HEK293T (cell line): ENCODE results near the gene ATP2B1.

Experiments used
- CTBP1 ChIP-seq: fragments of 450-650 bp; IDR thresholded peaks from 2 replicates; pipeline ENCODE4 v1.6.1; 2016; ENCODE audit warnings: borderline replicate concordance
- ELF4 ChIP-seq: fragments of 450-650 bp; IDR thresholded peaks from 2 replicates; pipeline ENCODE4 v1.6.1; 2017; ENCODE audit warnings: antibody characterized with exemption
- FOXA1 ChIP-seq: fragments of 450-650 bp; IDR thresholded peaks from 2 replicates; pipeline ENCODE4 v1.6.1; 2016; ENCODE audit warnings: mild to moderate bottlenecking
- FOXK2 ChIP-seq: fragments of 450-650 bp; IDR thresholded peaks from 2 replicates; pipeline ENCODE4 v1.6.1; 2016; ENCODE audit warnings: mild to moderate bottlenecking
- FOXM1 ChIP-seq: fragments of 450-650 bp; IDR thresholded peaks from 2 replicates; pipeline ENCODE4 v1.6.1; 2017; ENCODE audit warnings: mild to moderate bottlenecking, borderline replicate concordance
- HDGF ChIP-seq: fragments of 450-650 bp; IDR thresholded peaks from 2 replicates; pipeline ENCODE4 v1.6.1; 2017; ENCODE audit warnings: antibody characterized with exemption, borderline replicate concordance
- L3MBTL2 ChIP-seq: fragments of 450-650 bp; conservative IDR thresholded peaks from 2 replicates; pipeline ENCODE4 v1.6.1; 2016; ENCODE audit warnings: mild to moderate bottlenecking
- SP1 ChIP-seq: fragments of 450-650 bp; IDR thresholded peaks from 2 replicates; pipeline ENCODE4 v1.6.1; 2017
- SUZ12 ChIP-seq: fragments of 450-650 bp; IDR thresholded peaks from 2 replicates; pipeline ENCODE4 v1.6.1; 2016; ENCODE audit warnings: mild to moderate bottlenecking
- TARDBP ChIP-seq: fragments of 450-650 bp; IDR thresholded peaks from 2 replicates; pipeline ENCODE4 v1.6.1; 2016
- ZNF384 ChIP-seq: fragments of 450-650 bp; IDR thresholded peaks from 2 replicates; pipeline ENCODE4 v1.6.1; 2016
- TF ChIP-seq, protein P1 (sequence below): fragments of 450-650 bp; IDR thresholded peaks from 2 replicates; pipeline ENCODE4 v1.6.1; 2016

DNA sequence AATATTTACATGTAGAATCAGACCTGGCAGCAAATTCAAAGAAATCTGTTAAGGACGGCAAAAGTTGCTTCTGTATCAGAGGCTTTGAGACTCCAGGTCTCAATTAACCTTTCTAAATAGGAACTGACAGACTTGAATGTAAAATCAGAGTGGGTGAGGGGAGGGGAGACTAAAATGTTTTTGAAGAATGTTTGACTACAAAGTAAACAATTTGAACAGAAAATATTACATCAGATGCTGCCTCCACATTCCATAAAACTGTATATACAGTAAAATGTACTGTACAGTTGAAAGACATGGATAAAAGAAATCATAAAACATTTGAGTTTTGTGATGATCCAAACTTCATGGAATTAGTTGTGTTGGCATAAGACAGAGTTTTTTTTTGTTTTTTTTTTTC, 133.3 kb downstream of the ATP2B1 start:
- TF ChIP-seq L3MBTL2 (no peak), SP1 (no peak), HDGF (no peak), ZNF384 (no peak), FOXK2 (no peak), CTBP1 (no peak), SUZ12 (no peak), FOXM1 (no peak), ELF4 (no peak), TARDBP (no peak), FOXA1 (no peak)
- TF ChIP-seq, protein P1, sequence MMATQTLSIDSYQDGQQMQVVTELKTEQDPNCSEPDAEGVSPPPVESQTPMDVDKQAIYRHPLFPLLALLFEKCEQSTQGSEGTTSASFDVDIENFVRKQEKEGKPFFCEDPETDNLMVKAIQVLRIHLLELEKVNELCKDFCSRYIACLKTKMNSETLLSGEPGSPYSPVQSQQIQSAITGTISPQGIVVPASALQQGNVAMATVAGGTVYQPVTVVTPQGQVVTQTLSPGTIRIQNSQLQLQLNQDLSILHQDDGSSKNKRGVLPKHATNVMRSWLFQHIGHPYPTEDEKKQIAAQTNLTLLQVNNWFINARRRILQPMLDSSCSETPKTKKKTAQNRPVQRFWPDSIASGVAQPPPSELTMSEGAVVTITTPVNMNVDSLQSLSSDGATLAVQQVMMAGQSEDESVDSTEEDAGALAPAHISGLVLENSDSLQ = no peak
